Suprapubic skin (tissue), 4 donors: ENCODE data around the gene KCNH4. TPM values are rescaled to one million over a fixed set of nuclear protein-coding genes. Genes with fewer than 3 reads are reported as not detected.

ENCODE experiments used
- DNase-seq, 2 donors: peaks; one replicate each; pipeline ENCODE4 v3.0.0-alpha.2; 2019; ENCODE audit warnings: low spot score in 2 of 2
- H3K27ac ChIP-seq: fragments of 200-600 bp; sonication (generic); one replicate; pipeline ENCODE4 v1.5.1; 2019
- H3K27me3 ChIP-seq: fragments of 200-600 bp; sonication (generic); one replicate; pipeline ENCODE4 v1.5.1; 2019
- H3K36me3 ChIP-seq: fragments of 200-600 bp; sonication (generic); one replicate; pipeline ENCODE4 v1.5.1; 2019
- H3K4me1 ChIP-seq: fragments of 200-600 bp; sonication (generic); one replicate; pipeline ENCODE4 v1.5.1; 2019
- H3K4me3 ChIP-seq: fragments of 200-600 bp; sonication (generic); one replicate; pipeline ENCODE4 v1.5.1; 2019; ENCODE audit warnings: mild to moderate bottlenecking
- H3K9me3 ChIP-seq: fragments of 200-600 bp; sonication (generic); one replicate; pipeline ENCODE4 v1.5.1; 2019
- EP300 ChIP-seq: sonication (generic); formaldehyde crosslinking; IDR thresholded peaks from one replicate; pipeline ENCODE4 v1.6.1; 2017; ENCODE audit warnings: antibody characterized with exemption
- POLR2A ChIP-seq, 2 donors: fragments of 450-650 bp; IDR thresholded peaks; one replicate each; pipeline ENCODE4 v1.6.1; 2017; ENCODE audit warnings: antibody characterized with exemption in 2 of 2, mild to moderate bottlenecking in 2 of 2, moderate library complexity in 2 of 2
- POLR2AphosphoS5 ChIP-seq, 3 donors: sonication (generic); formaldehyde crosslinking; IDR thresholded peaks; one replicate each; pipeline ENCODE4 v1.6.1; 2017; ENCODE audit warnings: antibody characterized with exemption in 3 of 3
- WGBS: methylation state at CpG from one replicate; pipeline ENCODE4 v1.1.5; 2018; 5-methylcytosine and 5-hydroxymethylcytosine counted together
- total RNA-seq, 4 donors: library from RNA; depleted of rRNA; stranded (reverse); fragments of >200 nt; gene quantifications; one replicate each; pipeline ENCODE4 v1.1.0, GENCODE V29; 2016
- TF ChIP-seq, protein P1 (sequence below), 2 donors: fragments of 200-600 bp in 1 of 2; fragments of 450-650 bp in 1 of 2; sonication (generic) in 1 of 2; IDR thresholded peaks; one replicate each; pipeline ENCODE4 v1.5.1; 2016 to 2019; ENCODE audit warnings: antibody characterized with exemption in 2 of 2, mild to moderate bottlenecking in 1 of 2, moderate library complexity in 1 of 2

The KCNH4 gene
- total RNA-seq, 4 donors from 2014 or later, result not detected

DNA sequence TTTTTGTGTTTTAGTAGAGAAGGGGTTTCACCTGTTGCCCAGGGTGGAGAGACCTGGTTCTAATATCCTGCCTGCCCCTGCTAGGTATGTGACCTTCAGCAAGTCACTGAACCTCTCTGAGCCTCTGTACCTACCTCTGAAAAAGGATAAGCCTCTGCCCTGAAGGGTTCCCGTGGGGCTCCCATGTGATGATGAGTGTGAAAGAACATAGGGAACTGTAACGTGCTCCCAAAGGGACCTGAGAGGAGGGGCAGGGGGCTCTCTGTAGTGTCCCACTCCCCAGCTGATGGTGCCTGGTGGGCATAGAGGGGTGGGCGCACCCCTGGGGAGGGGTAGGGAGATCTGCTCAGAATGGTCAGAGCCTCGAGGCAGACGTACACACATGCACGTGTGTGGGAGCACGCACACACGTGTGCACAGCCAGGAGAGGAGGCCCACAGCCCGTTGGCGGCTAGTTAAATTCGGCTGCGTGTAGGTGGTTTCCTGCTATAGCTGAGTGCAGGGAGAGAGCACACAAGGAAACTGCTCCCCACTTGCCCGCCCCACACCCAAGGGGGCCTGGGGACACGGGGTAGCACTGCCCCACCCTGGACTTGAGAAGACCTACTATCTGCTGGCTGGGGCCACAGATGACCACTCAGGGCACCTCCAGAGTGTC is 6.7 kb downstream of the KCNH4 start:
- WGBS, result 67% methylated on average over 9 of the region's 14 CpGs
- H3K36me3 ChIP-seq, result no peaks in the 10 kb centered on the region
- no peak overlapping the region for H3K4me3 ChIP-seq
- TF ChIP-seq POLR2A (IDR thresholded peaks at IDR 0.05), result no peak
- TF ChIP-seq POLR2AphosphoS5 (IDR thresholded peaks at IDR 0.05), result no peak
- TF ChIP-seq EP300, result no peak
- TF ChIP-seq, protein P1, sequence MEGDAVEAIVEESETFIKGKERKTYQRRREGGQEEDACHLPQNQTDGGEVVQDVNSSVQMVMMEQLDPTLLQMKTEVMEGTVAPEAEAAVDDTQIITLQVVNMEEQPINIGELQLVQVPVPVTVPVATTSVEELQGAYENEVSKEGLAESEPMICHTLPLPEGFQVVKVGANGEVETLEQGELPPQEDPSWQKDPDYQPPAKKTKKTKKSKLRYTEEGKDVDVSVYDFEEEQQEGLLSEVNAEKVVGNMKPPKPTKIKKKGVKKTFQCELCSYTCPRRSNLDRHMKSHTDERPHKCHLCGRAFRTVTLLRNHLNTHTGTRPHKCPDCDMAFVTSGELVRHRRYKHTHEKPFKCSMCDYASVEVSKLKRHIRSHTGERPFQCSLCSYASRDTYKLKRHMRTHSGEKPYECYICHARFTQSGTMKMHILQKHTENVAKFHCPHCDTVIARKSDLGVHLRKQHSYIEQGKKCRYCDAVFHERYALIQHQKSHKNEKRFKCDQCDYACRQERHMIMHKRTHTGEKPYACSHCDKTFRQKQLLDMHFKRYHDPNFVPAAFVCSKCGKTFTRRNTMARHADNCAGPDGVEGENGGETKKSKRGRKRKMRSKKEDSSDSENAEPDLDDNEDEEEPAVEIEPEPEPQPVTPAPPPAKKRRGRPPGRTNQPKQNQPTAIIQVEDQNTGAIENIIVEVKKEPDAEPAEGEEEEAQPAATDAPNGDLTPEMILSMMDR (IDR thresholded peaks at IDR 0.05), result no peak
- no peak for DNase-seq
- no peaks in the 10 kb centered on the region for H3K4me1 ChIP-seq
- no peak overlapping the region for H3K27ac ChIP-seq
- no peaks in the 10 kb centered on the region for H3K27me3 ChIP-seq
- H3K9me3 ChIP-seq, result no peaks in the 10 kb centered on the region

DNA sequence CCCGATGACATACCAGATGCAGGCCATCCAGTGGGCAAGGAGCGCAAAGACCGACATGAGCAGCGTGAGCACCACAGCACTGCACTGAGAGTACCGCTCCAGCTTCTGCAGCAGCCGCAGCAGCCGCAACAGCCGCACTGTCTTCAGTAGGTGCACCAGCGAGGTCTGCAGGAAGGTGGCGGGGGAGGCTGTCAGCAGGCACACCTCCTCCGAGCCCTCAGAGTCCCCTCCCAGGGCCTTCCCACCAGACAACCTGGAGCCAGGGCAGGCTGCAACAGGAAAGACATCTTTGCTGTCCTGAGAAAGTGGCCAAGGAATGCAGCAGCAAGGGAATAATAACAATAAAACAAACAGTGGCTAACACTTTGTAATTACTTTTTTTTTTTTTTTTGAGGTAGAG is 9.1 kb downstream of the KCNH4 start:
- TF ChIP-seq POLR2AphosphoS5 (IDR thresholded peaks at IDR 0.05), result no peak
- no peak for TF ChIP-seq POLR2A (IDR thresholded peaks at IDR 0.05)
- TF ChIP-seq, protein P1 (IDR thresholded peaks at IDR 0.05), result no peak
- TF ChIP-seq EP300, result no peak
- Histone ChIP-seq H3K4me3 (no peak overlapping the region), H3K36me3 (no peaks in the 10 kb centered on the region), H3K27me3 (no peaks in the 10 kb centered on the region), H3K4me1 (no peaks in the 10 kb centered on the region), H3K27ac (no peak overlapping the region), H3K9me3 (no peaks in the 10 kb centered on the region)
- WGBS, result 38% methylated on average over 11 of the region's 11 CpGs
- no peak for DNase-seq

DNA sequence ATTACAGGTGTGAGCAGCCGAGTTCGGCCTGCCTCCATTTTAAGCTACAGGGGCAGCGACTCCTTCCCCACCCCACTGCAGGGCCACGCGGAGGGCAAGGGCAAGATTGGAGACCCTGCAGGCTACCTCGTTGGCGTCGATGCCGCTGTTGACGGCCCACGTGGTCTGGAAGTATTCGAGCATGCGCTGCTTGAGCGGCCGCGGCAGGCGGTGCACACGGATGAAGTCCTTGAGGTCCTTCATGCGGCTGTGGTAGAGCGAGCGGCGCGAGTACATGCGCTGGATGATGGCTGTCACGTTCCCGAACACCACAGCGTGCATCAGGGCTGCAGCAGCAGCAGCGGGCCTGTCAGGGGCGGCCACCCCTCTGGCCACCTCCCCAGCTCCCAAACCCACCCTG is 11.6 kb downstream of the KCNH4 start:
- Histone ChIP-seq H3K9me3 (no peaks in the 10 kb centered on the region), H3K4me3 (no peak overlapping the region), H3K27me3 (no peaks in the 10 kb centered on the region), H3K27ac (no peak overlapping the region), H3K4me1 (no peaks in the 10 kb centered on the region), H3K36me3 (no peaks in the 10 kb centered on the region)
- WGBS, result 94% methylated on average over 23 of the region's 29 CpGs
- no peak for DNase-seq
- TF ChIP-seq, protein P1 (IDR thresholded peaks at IDR 0.05), result no peak
- TF ChIP-seq POLR2AphosphoS5 (IDR thresholded peaks at IDR 0.05) (no peak), POLR2A (IDR thresholded peaks at IDR 0.05) (no peak), EP300 (no peak)

DNA sequence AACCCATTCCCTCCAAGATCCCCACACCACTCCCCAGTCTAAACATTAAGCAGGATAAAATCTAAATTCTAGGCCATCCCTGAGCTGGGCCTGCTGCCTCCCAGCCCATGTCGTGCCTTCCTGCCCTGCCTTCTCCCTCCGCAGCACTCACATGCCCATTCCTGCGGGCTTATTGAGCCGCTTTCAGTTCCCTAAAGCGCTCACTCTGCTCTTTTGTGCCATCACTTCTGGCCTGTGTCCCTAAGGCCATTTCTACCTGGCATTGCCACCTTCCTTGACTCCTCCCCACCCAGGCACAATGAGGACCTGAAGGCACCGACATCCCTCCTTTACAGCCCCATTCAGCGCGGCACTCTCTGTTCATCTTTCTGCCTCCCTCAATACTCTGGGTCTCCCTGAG is 13.1 kb downstream of the KCNH4 start:
- Histone ChIP-seq H3K4me1 (no peaks in the 10 kb centered on the region), H3K27ac (no peak overlapping the region), H3K4me3 (no peak overlapping the region), H3K9me3 (no peaks in the 10 kb centered on the region), H3K27me3 (no peaks in the 10 kb centered on the region), H3K36me3 (no peaks in the 10 kb centered on the region)
- no peak for DNase-seq
- TF ChIP-seq POLR2A (IDR thresholded peaks at IDR 0.05) (no peak), POLR2AphosphoS5 (IDR thresholded peaks at IDR 0.05) (no peak), EP300 (no peak)
- TF ChIP-seq, protein P1 (IDR thresholded peaks at IDR 0.05), result no peak
- 91% methylated on average over 8 of the region's 8 CpGs for WGBS

DNA sequence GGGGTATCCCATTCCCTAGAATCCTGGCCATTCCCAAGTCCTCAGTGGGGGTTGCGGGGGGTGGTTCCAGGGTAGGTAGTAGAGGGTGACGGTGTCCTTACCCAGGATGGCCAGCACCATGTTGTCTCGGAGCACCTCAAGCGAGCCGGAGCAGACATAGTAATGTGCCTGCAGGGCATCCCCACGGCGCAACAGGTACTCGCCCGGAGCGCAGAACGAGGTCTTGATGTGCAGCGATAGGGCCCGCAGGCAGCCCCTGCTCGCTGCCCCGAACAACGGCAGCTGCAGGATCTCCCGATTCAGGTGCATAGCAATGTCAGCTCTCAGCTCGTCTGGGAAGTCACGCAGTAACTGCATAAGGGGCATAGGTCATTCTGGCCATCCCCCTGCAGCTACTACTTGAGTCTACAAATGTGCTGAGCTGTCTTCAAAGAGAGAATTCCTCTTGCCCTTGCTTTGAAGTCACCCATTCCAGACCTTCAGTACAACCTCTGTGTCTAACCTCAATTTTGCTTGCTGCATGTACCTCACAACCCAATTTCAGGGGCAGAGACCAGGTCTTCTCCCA is 14.7 kb downstream of the KCNH4 start:
- Histone ChIP-seq H3K27ac (no peak overlapping the region), H3K36me3 (no peaks in the 10 kb centered on the region), H3K4me1 (no peaks in the 10 kb centered on the region), H3K4me3 (no peak overlapping the region), H3K27me3 (no peaks in the 10 kb centered on the region), H3K9me3 (no peaks in the 10 kb centered on the region)
- no peak for DNase-seq
- TF ChIP-seq, protein P1 (IDR thresholded peaks at IDR 0.05), result no peak
- no peak for TF ChIP-seq POLR2A (IDR thresholded peaks at IDR 0.05)
- TF ChIP-seq EP300, result no peak
- TF ChIP-seq POLR2AphosphoS5 (IDR thresholded peaks at IDR 0.05), result no peak
- 89% methylated on average over 13 of the region's 19 CpGs for WGBS
